Panc1 (cell line): Measurements from ENCODE around the gene GNAI3. TPM values are rescaled to one million over a fixed set of nuclear protein-coding genes. Genes with fewer than 3 reads are reported as not detected.
A peak's percentile ranks its signal among the peaks of the same experiment; 100 is the strongest.

ENCODE experiments used
- ATAC-seq: fragments of 200-7000 bp; cut with Tn5 transposase; 2 replicates; pipeline ENCODE4 v1.9.1; 2020; ENCODE audit warnings: mild to moderate bottlenecking, moderate library complexity
- BruUV-seq: library from RNA; stranded (reverse); fragments of 400-500 nt; replicated peaks from 2 replicates; lab custom pipeline; 2021; lab: Mats Ljungman, UMichigan
- CTCF ChIA-PET: fragments of 300-600 bp; sonication (Branson Sonifier 250); formaldehyde crosslinking; loops from one replicate; lab custom pipeline; 2022; ENCODE audit warnings: antibody characterized with exemption; lab: Charles Lee
- POLR2A ChIA-PET: fragments of 300-600 bp; sonication (Branson Sonifier 250); formaldehyde crosslinking; loops from one replicate; lab custom pipeline; 2022; ENCODE audit warnings: antibody characterized with exemption; lab: Charles Lee
- DNase-seq: peaks from one replicate; pipeline ENCODE4 v3.0.0-alpha.2; 2010; ENCODE audit warnings: low read depth, low spot score
- H3K27ac ChIP-seq: 2 replicates; pipeline ENCODE4 v1.5.1; 2011; ENCODE audit warnings: mild to moderate bottlenecking, low read length, inconsistent platforms
- H3K27me3 ChIP-seq: fragments of 200-500 bp; sonication (Bioruptor generic); 2 replicates; pipeline ENCODE4 v1.6.0; 2014; ENCODE audit warnings: low read length, inconsistent platforms; ENCODE audit not compliant: control insufficient read depth, insufficient read depth
- H3K36me3 ChIP-seq: fragments of 200-500 bp; sonication (Bioruptor generic); 2 replicates; pipeline ENCODE4 v1.5.1; 2014; ENCODE audit warnings: inconsistent platforms, mild to moderate bottlenecking, low read length, moderate library complexity; ENCODE audit not compliant: control insufficient read depth, insufficient read depth
- H3K4me1 ChIP-seq: 2 replicates; pipeline ENCODE4 v1.5.1; 2011; ENCODE audit warnings: inconsistent platforms, mild to moderate bottlenecking, low read length, moderate library complexity; ENCODE audit not compliant: control insufficient read depth, insufficient read depth
- H3K4me3 ChIP-seq, 2 experiments: 2 replicates each; pipeline ENCODE4 v1.5.1; 2011 to 2012; ENCODE audit warnings: low read depth in 2 of 2, low read length in 2 of 2, mild to moderate bottlenecking in 2 of 2, inconsistent platforms in 1 of 2, moderate library complexity in 1 of 2
- H3K9me3 ChIP-seq: fragments of 200-500 bp; sonication (Bioruptor generic); 2 replicates; pipeline ENCODE4 v1.5.1; 2014; ENCODE audit warnings: low read depth, mild to moderate bottlenecking, inconsistent platforms, low read length, moderate library complexity; ENCODE audit not compliant: control insufficient read depth, insufficient read depth
- CTCF ChIP-seq: fragments of 450-650 bp; IDR thresholded peaks from 2 replicates; pipeline ENCODE4 v1.5.1; 2017; ENCODE audit warnings: mild to moderate bottlenecking
- POLR2AphosphoS5 ChIP-seq: IDR thresholded peaks from 2 replicates; pipeline ENCODE4 v1.6.1; 2012; ENCODE audit warnings: mild to moderate bottlenecking, low read depth, low read length, moderate library complexity
- REST ChIP-seq, 2 experiments: IDR thresholded peaks; 2 replicates each; pipeline ENCODE4 v1.6.1; 2011 to 2012; ENCODE audit warnings: low read depth in 2 of 2, control low read depth in 1 of 2, low read length in 1 of 2, mild to moderate bottlenecking in 1 of 2, moderate library complexity in 1 of 2; ENCODE audit not compliant: insufficient read depth in 1 of 2
- SIN3A ChIP-seq: IDR thresholded peaks from 2 replicates; pipeline ENCODE4 v1.6.1; 2012; ENCODE audit warnings: low read depth, mild to moderate bottlenecking, low read length, moderate library complexity, borderline replicate concordance; ENCODE audit not compliant: insufficient read depth
- TCF7L2 ChIP-seq: IDR thresholded peaks from 2 replicates; pipeline ENCODE4 v1.6.1; 2011; ENCODE audit warnings: mild to moderate bottlenecking, low read depth, low read length, inconsistent platforms
- in situ Hi-C: cut with HindIII; loops from 2 replicates; pipeline ENCODE4 v1.10.0; 2016; ENCODE audit warnings: low sequenced_read_pairs, low pct_unique_long_range_greater_than_20kb
- intact Hi-C: fragments of 100-400 bp; cut with micrococcal nuclease; formaldehyde crosslinking; loops from one replicate; pipeline ENCODE4 v1.10.0; 2022; ENCODE audit not compliant: unreplicated experiment
- total RNA-seq: library from RNA; stranded (reverse); gene quantifications from one replicate; pipeline ENCODE4 v1.2.1, GENCODE V29; 2021; ENCODE audit not compliant: unreplicated experiment

Gene GNAI3
- total RNA-seq, 1 experiment from 2014 or later, result 6.4 TPM

DNA sequence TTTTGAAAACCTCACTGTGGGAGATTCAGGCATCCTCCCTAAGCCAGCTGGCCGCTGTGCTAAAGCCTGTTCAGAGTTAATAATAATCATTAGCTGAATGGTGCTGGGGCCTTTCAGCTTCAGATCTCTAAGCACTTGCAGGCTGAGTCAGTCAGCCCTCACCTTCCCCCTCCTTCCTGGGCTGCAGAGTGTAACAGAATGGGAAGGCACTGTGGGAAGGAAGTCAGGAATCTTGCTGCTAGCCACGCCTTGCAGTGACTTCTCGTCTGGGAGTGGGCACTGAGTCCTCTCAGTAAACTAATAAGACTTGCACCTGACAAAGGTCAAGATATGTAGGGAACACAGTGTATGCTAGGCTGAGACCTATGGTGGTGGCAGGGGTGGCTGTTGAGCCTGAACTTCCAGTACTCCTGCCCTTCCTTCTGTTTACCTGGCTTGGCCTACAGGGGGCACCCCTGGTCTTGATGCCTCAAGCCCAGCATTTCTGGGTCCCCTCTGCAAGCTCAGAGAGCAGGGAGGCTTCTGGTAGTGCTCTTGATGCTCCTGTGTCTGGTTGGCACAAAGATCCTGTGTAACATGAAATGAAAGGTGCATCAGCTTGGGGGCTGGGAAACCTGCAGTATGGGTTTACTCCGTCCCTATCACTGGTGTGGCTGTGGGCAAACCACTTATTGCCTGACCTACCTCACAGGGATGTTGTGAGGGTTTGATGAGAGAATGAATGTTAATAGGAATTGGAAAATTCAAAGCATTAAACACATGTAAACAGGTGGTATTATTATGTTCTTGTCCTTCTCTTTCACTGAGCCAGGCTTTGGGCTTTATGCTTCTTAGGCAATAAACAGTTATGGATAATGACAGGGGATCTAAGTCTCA, 48.5 kb upstream of the GNAI3 start:
- intact Hi-C loops, result no loop called here
- in situ Hi-C loops, result no loop called here
- DNase-seq (no peak), ATAC-seq (peak; percentile 73)
- no peaks in the 10 kb centered on the region for H3K27me3 ChIP-seq
- no peaks in the 10 kb centered on the region for H3K36me3 ChIP-seq
- BruUV-seq, result no TSS peak
- no peak overlapping the region for H3K4me3 ChIP-seq
- ChIA-PET POLR2A (no interaction called here), CTCF (interaction anchor here (0.6 to 5.2 kb wide), 2 partner anchors 30 to 32 kb away, joined by 3 to 23 read pairs; no protein-coding TSS in a partner anchor)
- H3K4me1 ChIP-seq, result no peaks in the 10 kb centered on the region
- TF ChIP-seq CTCF (peak; percentile 70), REST (IDR thresholded peaks at IDR 0.05; ENCODE audit: insufficient read depth in 1 of 2, low read depth in 2 of 2, low read length in 1 of 2) (no peak)
- no peaks in the 10 kb centered on the region for H3K9me3 ChIP-seq
- H3K27ac ChIP-seq, result no peak overlapping the region

DNA sequence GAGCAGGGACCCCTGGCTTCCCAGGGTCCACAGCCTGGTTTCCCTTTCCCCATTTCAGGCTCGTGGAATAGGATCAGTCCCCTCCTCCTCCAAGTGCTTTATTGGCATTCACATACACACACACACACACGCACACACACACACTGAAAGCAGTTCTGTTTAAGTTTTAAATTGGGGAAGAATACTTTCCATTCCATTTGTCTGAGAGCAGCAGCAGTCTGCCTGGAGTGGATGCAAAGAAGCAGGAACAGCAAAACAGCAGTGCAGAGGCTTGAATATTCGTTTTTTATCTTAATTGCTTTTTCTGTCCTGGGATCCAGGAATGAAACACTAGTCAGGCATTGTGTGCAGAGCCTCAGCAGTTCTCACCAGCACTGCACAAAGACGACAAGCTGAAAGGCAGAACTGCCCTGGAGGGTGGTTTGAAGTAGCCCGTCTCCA, 47.5 kb upstream of the GNAI3 start:
- in situ Hi-C loops, result no loop called here
- TF ChIP-seq REST (IDR thresholded peaks at IDR 0.05; ENCODE audit: insufficient read depth in 1 of 2, low read depth in 2 of 2, low read length in 1 of 2) (no peak), POLR2AphosphoS5 (no peak), SIN3A (no peak), TCF7L2 (no peak), CTCF (no peak)
- ATAC-seq (no peak), DNase-seq (no peak)
- H3K36me3 ChIP-seq, result no peaks in the 10 kb centered on the region
- ChIA-PET CTCF (no interaction called here), POLR2A (interaction anchor here (0.6 kb wide), 1 partner anchor 14 kb away, joined by 7 read pairs; no protein-coding TSS in a partner anchor)
- no peaks in the 10 kb centered on the region for H3K27me3 ChIP-seq
- H3K27ac ChIP-seq, result no peak overlapping the region
- intact Hi-C loops, result no loop called here
- H3K9me3 ChIP-seq, result no peaks in the 10 kb centered on the region
- H3K4me1 ChIP-seq, result no peaks in the 10 kb centered on the region
- H3K4me3 ChIP-seq, result no peak overlapping the region
- BruUV-seq, result no TSS peak
